HepG2 (cell line): ENCODE results near the gene CIAO3. TPM values are rescaled to one million over a fixed set of nuclear protein-coding genes. Genes with fewer than 3 reads are reported as not detected.

Experiments used
- CREB1 ChIP-seq, 2 experiments: fragments of 450-650 bp in 1 of 2; IDR thresholded peaks; 2 replicates each; pipeline ENCODE4 v1.6.1; 2016 to 2017; ENCODE audit warnings: control low read depth in 1 of 2, mild to moderate bottlenecking in 1 of 2, missing compliant biosample characterization in 1 of 2, missing genetic modification characterization in 1 of 2
- EZH2 ChIP-seq: conservative IDR thresholded peaks from 2 replicates; pipeline ENCODE4 v1.6.1; 2012; ENCODE audit warnings: mild to moderate bottlenecking, low read depth, low read length, moderate library complexity
- ZNF24 ChIP-seq: fragments of 450-650 bp; IDR thresholded peaks from 2 replicates; pipeline ENCODE4 v1.6.1; 2017; ENCODE audit warnings: antibody characterized with exemption, mild to moderate bottlenecking
- ZNF550 ChIP-seq: sonication (generic); formaldehyde crosslinking; IDR thresholded peaks from 2 replicates; pipeline ENCODE4 v1.4.0; 2020; ENCODE audit warnings: mild to moderate bottlenecking, missing genetic modification reagents, borderline replicate concordance
- polyA plus RNA-seq, 8 experiments: library from polyadenylated mRNA; depleted of rRNA in 3 of 8; stranded (reverse) in 7 of 8; unstranded in 1 of 8; fragments of >200 nt; fragmentation: Illumina TruSeq in 4 of 8; extraction: Trizol in 4 of 8; gene quantifications; 2 replicates each; pipeline versions ENCODE4 v1.2.1 to v1.2.3, GENCODE V29; 2011 to 2016; ENCODE audit warnings: low read depth in 4 of 8, missing spikeins in 1 of 8, mixed read lengths in 1 of 8; ENCODE audit not compliant: insufficient read depth in 1 of 8
- total RNA-seq, 5 experiments: library from RNA; depleted of rRNA; stranded (reverse); fragments of >200 nt; fragmentation: Illumina TruSeq; extraction: Trizol; gene quantifications; 2 replicates each; pipeline ENCODE4 v1.2.3, GENCODE V29; 2016; ENCODE audit warnings: low read depth in 1 of 5
- TF ChIP-seq, protein P1 (sequence below): sonication (generic); formaldehyde crosslinking; IDR thresholded peaks from 2 replicates; pipeline ENCODE4 v1.4.0; 2020; ENCODE audit warnings: missing genetic modification reagents
- TF ChIP-seq, protein P2 (sequence below): IDR thresholded peaks from 2 replicates; pipeline ENCODE4 v1.4.0; 2020; ENCODE audit warnings: mild to moderate bottlenecking, missing genetic modification reagents
- TF ChIP-seq, protein P3 (sequence below): sonication (generic); formaldehyde crosslinking; IDR thresholded peaks from 2 replicates; pipeline ENCODE4 v1.5.0; 2020; ENCODE audit warnings: mild to moderate bottlenecking, low read depth, missing genetic modification reagents, borderline replicate concordance
- TF ChIP-seq, protein P4 (sequence below): sonication (generic); formaldehyde crosslinking; IDR thresholded peaks from 2 replicates; pipeline ENCODE4 v1.8.1; 2023; ENCODE audit warnings: mild to moderate bottlenecking, missing genetic modification reagents
- TF ChIP-seq, protein P5 (sequence below): sonication (generic); formaldehyde crosslinking; IDR thresholded peaks from 2 replicates; pipeline ENCODE4 v1.4.0; 2020; ENCODE audit warnings: missing genetic modification reagents, borderline replicate concordance

Gene CIAO3
- total and polyA plus RNA-seq, 2 of the 13 experiments (the other 11 are each of a cell fraction or from before 2014, with no cell fraction given), result 21.7 to 25.0 TPM

DNA sequence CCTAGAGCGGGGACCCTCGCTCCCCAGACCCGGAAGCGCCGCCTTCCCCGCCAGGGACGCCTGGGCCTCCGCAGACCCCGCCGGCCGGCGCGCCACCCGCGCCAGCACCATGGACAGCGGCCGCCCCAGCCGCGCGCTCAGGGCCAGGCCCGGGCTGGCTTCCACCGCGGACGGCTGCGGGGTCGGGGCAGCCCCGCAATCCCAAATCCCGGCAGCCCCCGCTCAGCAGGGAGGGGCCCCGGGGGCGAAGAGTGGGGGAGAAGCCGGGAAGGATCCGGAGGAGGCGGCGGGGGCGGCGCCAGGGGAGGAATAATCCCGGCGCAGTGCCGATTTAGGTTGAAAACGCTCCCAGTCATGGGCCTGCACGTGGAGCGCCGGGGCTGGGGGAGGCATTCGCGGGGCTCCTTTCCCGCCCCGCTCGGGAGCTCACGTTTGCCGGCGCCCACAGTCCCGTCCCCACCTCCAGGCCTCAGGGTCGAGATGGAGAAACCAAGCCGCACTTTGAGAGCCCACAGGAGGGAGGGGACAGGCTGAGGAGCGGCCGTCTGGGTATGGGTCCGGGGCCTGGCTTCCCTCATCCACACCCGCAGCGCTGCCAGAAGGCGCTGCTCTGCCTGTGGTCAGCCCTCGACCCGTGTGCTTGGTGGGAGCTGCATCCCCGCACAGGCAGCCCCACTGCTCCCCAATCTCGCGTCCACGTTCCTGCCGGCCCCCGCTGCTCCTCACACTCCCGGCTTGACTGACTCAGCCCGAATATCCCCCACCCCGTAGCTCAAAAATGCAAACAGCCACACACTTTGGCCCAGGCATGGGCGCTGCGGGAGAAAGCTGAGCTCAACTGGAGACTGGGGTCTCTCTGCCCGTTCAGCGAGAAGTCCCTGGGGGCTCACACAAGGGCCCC lies 39.9 kb downstream of the CIAO3 start (continued):
- TF ChIP-seq, protein P1, sequence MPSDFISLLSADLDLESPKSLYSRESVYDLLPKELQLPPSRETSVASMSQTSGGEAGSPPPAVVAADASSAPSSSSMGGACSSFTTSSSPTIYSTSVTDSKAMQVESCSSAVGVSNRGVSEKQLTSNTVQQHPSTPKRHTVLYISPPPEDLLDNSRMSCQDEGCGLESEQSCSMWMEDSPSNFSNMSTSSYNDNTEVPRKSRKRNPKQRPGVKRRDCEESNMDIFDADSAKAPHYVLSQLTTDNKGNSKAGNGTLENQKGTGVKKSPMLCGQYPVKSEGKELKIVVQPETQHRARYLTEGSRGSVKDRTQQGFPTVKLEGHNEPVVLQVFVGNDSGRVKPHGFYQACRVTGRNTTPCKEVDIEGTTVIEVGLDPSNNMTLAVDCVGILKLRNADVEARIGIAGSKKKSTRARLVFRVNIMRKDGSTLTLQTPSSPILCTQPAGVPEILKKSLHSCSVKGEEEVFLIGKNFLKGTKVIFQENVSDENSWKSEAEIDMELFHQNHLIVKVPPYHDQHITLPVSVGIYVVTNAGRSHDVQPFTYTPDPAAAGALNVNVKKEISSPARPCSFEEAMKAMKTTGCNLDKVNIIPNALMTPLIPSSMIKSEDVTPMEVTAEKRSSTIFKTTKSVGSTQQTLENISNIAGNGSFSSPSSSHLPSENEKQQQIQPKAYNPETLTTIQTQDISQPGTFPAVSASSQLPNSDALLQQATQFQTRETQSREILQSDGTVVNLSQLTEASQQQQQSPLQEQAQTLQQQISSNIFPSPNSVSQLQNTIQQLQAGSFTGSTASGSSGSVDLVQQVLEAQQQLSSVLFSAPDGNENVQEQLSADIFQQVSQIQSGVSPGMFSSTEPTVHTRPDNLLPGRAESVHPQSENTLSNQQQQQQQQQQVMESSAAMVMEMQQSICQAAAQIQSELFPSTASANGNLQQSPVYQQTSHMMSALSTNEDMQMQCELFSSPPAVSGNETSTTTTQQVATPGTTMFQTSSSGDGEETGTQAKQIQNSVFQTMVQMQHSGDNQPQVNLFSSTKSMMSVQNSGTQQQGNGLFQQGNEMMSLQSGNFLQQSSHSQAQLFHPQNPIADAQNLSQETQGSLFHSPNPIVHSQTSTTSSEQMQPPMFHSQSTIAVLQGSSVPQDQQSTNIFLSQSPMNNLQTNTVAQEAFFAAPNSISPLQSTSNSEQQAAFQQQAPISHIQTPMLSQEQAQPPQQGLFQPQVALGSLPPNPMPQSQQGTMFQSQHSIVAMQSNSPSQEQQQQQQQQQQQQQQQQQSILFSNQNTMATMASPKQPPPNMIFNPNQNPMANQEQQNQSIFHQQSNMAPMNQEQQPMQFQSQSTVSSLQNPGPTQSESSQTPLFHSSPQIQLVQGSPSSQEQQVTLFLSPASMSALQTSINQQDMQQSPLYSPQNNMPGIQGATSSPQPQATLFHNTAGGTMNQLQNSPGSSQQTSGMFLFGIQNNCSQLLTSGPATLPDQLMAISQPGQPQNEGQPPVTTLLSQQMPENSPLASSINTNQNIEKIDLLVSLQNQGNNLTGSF, result peak; percentile 93
- TF ChIP-seq, protein P2, sequence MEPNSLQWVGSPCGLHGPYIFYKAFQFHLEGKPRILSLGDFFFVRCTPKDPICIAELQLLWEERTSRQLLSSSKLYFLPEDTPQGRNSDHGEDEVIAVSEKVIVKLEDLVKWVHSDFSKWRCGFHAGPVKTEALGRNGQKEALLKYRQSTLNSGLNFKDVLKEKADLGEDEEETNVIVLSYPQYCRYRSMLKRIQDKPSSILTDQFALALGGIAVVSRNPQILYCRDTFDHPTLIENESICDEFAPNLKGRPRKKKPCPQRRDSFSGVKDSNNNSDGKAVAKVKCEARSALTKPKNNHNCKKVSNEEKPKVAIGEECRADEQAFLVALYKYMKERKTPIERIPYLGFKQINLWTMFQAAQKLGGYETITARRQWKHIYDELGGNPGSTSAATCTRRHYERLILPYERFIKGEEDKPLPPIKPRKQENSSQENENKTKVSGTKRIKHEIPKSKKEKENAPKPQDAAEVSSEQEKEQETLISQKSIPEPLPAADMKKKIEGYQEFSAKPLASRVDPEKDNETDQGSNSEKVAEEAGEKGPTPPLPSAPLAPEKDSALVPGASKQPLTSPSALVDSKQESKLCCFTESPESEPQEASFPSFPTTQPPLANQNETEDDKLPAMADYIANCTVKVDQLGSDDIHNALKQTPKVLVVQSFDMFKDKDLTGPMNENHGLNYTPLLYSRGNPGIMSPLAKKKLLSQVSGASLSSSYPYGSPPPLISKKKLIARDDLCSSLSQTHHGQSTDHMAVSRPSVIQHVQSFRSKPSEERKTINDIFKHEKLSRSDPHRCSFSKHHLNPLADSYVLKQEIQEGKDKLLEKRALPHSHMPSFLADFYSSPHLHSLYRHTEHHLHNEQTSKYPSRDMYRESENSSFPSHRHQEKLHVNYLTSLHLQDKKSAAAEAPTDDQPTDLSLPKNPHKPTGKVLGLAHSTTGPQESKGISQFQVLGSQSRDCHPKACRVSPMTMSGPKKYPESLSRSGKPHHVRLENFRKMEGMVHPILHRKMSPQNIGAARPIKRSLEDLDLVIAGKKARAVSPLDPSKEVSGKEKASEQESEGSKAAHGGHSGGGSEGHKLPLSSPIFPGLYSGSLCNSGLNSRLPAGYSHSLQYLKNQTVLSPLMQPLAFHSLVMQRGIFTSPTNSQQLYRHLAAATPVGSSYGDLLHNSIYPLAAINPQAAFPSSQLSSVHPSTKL, result peak; percentile 50; the same call in 1 of the 2 replicates
- TF ChIP-seq CREB1 (IDR thresholded peaks at IDR 0.05) (no peak), CREB1 (CRISPR knock-in tag; IDR thresholded peaks at IDR 0.05) (no peak), ZNF550 (CRISPR knock-in tag) (no peak), ZNF24 (no peak), EZH2 (0 out of 2 replicates have a peak, but pooled peaks have one; percentile 52)
- TF ChIP-seq, protein P3, sequence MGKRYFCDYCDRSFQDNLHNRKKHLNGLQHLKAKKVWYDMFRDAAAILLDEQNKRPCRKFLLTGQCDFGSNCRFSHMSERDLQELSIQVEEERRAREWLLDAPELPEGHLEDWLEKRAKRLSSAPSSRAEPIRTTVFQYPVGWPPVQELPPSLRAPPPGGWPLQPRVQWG (CRISPR knock-in tag), result no peak
- TF ChIP-seq, protein P4, sequence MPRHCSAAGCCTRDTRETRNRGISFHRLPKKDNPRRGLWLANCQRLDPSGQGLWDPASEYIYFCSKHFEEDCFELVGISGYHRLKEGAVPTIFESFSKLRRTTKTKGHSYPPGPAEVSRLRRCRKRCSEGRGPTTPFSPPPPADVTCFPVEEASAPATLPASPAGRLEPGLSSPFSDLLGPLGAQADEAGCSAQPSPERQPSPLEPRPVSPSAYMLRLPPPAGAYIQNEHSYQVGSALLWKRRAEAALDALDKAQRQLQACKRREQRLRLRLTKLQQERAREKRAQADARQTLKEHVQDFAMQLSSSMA (CRISPR knock-in tag), result no peak
- TF ChIP-seq, protein P5, sequence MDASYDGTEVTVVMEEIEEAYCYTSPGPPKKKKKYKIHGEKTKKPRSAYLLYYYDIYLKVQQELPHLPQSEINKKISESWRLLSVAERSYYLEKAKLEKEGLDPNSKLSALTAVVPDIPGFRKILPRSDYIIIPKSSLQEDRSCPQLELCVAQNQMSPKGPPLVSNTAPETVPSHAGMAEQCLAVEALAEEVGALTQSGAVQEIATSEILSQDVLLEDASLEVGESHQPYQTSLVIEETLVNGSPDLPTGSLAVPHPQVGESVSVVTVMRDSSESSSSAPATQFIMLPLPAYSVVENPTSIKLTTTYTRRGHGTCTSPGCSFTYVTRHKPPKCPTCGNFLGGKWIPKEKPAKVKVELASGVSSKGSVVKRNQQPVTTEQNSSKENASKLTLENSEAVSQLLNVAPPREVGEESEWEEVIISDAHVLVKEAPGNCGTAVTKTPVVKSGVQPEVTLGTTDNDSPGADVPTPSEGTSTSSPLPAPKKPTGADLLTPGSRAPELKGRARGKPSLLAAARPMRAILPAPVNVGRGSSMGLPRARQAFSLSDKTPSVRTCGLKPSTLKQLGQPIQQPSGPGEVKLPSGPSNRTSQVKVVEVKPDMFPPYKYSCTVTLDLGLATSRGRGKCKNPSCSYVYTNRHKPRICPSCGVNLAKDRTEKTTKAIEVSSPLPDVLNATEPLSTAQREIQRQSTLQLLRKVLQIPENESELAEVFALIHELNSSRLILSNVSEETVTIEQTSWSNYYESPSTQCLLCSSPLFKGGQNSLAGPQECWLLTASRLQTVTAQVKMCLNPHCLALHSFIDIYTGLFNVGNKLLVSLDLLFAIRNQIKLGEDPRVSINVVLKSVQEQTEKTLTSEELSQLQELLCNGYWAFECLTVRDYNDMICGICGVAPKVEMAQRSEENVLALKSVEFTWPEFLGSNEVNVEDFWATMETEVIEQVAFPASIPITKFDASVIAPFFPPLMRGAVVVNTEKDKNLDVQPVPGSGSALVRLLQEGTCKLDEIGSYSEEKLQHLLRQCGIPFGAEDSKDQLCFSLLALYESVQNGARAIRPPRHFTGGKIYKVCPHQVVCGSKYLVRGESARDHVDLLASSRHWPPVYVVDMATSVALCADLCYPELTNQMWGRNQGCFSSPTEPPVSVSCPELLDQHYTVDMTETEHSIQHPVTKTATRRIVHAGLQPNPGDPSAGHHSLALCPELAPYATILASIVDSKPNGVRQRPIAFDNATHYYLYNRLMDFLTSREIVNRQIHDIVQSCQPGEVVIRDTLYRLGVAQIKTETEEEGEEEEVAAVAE (CRISPR knock-in tag), result no peak
